Calu3 (cell line): Measurements from ENCODE around the gene CSF1. TPM values are rescaled to one million over a fixed set of nuclear protein-coding genes. Genes with fewer than 3 reads are reported as not detected.
"Not testable (repeated sequence)": the region's sequence is repeated elsewhere in the genome, so short reads cannot be mapped to it uniquely, and the experiment has no call there.

Experiments
- BruUV-seq: library from RNA; stranded (reverse); fragments of 400-500 nt; replicated peaks from 2 replicates; lab custom pipeline; 2021; lab: Mats Ljungman, UMichigan
- CTCF ChIA-PET: fragments of 300-600 bp; sonication (Branson Sonifier 250); formaldehyde crosslinking; loops from one replicate; lab custom pipeline; 2022; ENCODE audit warnings: antibody characterized with exemption; lab: Charles Lee
- DNase-seq: peaks from one replicate; pipeline ENCODE4 v3.0.0; 2022
- H3K27ac Mint-ChIP-seq: one replicate; pipeline ENCODE4 v1.8.0; 2022; ENCODE audit warnings: mixed read lengths; ENCODE audit not compliant: unreplicated experiment
- H3K27me3 Mint-ChIP-seq: one replicate; pipeline ENCODE4 v1.8.0; 2022; ENCODE audit warnings: mixed read lengths; ENCODE audit not compliant: unreplicated experiment
- H3K36me3 Mint-ChIP-seq: one replicate; pipeline ENCODE4 v1.8.0; 2022; ENCODE audit warnings: mild to moderate bottlenecking, moderate library complexity, mixed read lengths; ENCODE audit not compliant: insufficient read depth, unreplicated experiment
- H3K4me1 Mint-ChIP-seq: one replicate; pipeline ENCODE4 v1.8.0; 2022; ENCODE audit warnings: mild to moderate bottlenecking, low read depth, mixed read lengths; ENCODE audit not compliant: unreplicated experiment
- H3K4me3 Mint-ChIP-seq: one replicate; pipeline ENCODE4 v1.8.0; 2022; ENCODE audit warnings: mild to moderate bottlenecking, low read depth, moderate library complexity, mixed read lengths; ENCODE audit not compliant: unreplicated experiment
- H3K9me3 Mint-ChIP-seq: one replicate; pipeline ENCODE4 v1.8.0; 2022; ENCODE audit warnings: low read depth, mixed read lengths; ENCODE audit not compliant: unreplicated experiment
- intact Hi-C: fragments of 100-400 bp; cut with micrococcal nuclease; formaldehyde crosslinking; loops from one replicate; pipeline ENCODE4 v1.10.0; 2022; ENCODE audit not compliant: unreplicated experiment
- total RNA-seq: library from RNA; stranded (reverse); gene quantifications from 2 replicates; pipeline ENCODE4 v1.2.3, GENCODE V29; 2022
- TF ChIP-seq, protein P1 (sequence below): fragments of 200-600 bp; IDR thresholded peaks from one replicate; pipeline ENCODE4 v1.8.0; 2022; ENCODE audit warnings: antibody characterized with exemption; ENCODE audit not compliant: unreplicated experiment

CSF1 gene
- total RNA-seq, 1 experiment from 2014 or later: 10.8 TPM

DNA sequence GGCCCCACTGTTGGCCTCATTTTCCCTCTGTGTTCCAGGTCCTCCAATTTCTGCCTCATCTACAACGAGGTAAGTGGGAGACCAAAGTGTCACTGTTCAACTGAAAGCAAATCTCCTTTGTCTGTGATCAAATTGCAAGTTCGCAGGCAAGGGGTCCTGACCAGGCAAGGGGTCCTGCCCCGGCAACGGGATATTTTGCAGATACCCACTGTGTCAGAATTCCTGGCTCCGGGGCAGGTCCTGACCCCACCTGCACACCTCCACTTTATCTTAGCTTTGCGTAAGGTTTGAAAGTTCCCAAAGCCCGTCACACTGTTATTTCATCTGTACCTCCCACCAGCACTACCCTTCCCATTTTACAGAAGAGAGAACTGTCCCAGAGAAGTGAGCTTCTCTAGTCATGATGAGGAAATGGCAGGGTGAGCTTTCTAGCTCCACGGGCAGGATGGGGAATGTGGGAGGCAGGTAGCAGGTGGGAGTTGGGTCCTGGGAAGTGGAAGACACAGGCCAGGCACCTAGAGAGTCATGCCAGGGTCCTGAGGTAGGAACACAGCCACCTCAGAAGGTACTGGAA lies 32.0 kb upstream of the CSF1 start:
- CTCF ChIA-PET: no interaction called here

DNA sequence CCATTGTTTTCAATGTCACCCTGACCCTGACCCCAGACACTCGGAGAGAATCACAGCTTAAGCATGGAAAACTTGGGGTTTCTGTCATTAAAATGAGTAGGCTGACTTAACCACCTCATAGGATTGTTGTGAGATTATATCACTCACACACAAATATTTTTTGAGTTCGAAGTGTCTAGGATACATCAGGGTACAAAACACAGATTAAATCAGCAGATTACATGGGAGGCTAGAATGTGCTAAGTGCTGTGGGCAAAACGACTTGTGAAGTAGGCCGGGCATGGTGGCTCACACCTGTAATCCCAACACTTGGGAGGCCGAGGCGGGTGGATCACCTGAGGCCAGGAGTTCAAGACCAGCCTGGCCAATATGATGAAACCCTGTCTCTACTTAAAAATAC lies 31.3 kb upstream of the CSF1 start:
- H3K4me3 Mint-ChIP-seq, H3K36me3 Mint-ChIP-seq, DNase-seq, BruUV-seq, intact Hi-C loops, H3K27me3 Mint-ChIP-seq, H3K27ac Mint-ChIP-seq, H3K9me3 Mint-ChIP-seq, CTCF ChIA-PET, H3K4me1 Mint-ChIP-seq: not testable (repeated sequence)

More for the DNA sequence above, 32.0 kb upstream of the CSF1 start:
- Mint-ChIP-seq H3K4me1 (no peaks in the 10 kb centered on the region), H3K27ac (no peak overlapping the region), H3K36me3 (no peaks in the 10 kb centered on the region), H3K27me3 (no peaks in the 10 kb centered on the region), H3K9me3 (no peaks in the 10 kb centered on the region), H3K4me3 (no peak overlapping the region)
- intact Hi-C loops: no loop called here
- BruUV-seq: no TSS peak
- TF ChIP-seq, protein P1, sequence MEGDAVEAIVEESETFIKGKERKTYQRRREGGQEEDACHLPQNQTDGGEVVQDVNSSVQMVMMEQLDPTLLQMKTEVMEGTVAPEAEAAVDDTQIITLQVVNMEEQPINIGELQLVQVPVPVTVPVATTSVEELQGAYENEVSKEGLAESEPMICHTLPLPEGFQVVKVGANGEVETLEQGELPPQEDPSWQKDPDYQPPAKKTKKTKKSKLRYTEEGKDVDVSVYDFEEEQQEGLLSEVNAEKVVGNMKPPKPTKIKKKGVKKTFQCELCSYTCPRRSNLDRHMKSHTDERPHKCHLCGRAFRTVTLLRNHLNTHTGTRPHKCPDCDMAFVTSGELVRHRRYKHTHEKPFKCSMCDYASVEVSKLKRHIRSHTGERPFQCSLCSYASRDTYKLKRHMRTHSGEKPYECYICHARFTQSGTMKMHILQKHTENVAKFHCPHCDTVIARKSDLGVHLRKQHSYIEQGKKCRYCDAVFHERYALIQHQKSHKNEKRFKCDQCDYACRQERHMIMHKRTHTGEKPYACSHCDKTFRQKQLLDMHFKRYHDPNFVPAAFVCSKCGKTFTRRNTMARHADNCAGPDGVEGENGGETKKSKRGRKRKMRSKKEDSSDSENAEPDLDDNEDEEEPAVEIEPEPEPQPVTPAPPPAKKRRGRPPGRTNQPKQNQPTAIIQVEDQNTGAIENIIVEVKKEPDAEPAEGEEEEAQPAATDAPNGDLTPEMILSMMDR: no peak
- DNase-seq: no peak

DNA sequence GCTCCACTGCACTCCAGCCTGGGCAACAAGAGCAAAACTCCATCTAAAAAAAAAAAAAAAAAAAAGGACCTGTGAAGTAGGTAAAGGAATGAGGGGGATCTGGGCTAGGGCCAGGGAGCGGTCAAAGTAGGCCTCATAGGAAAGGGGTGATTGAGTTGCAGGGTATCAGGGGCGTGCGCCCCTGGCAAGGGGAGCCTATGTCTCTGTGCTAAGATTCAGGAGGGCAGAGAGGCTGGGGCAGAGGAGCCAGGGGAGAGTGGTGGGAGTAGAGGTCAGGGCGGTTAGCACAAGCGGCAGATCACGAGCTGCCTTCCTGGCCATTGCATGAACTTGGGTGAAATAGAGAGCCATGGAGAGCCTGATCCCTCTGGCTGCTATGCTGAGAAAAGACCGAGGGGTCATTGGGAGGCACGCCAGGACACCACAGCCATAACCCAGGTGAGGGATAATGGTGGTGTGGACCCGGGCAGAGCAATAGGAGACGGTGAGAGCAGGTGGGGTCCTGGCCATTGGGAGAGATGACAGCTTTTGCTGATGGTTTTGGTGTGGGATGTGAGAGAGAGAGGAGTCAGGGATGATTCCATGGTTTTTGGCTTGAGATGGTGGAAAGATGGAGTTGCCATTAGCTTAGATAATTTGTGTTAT lies 30.6 kb upstream of the CSF1 start:
- CTCF ChIA-PET: no interaction called here
- H3K4me1 Mint-ChIP-seq: no peaks in the 10 kb centered on the region
- TF ChIP-seq, protein P1: no peak
- no peaks in the 10 kb centered on the region for H3K36me3 Mint-ChIP-seq
- H3K4me3 Mint-ChIP-seq: no peak overlapping the region
- BruUV-seq: no TSS peak
- H3K9me3 Mint-ChIP-seq: no peaks in the 10 kb centered on the region
- DNase-seq: no peak
- intact Hi-C loops: no loop called here
- no peak overlapping the region for H3K27ac Mint-ChIP-seq
- H3K27me3 Mint-ChIP-seq: no peaks in the 10 kb centered on the region

DNA sequence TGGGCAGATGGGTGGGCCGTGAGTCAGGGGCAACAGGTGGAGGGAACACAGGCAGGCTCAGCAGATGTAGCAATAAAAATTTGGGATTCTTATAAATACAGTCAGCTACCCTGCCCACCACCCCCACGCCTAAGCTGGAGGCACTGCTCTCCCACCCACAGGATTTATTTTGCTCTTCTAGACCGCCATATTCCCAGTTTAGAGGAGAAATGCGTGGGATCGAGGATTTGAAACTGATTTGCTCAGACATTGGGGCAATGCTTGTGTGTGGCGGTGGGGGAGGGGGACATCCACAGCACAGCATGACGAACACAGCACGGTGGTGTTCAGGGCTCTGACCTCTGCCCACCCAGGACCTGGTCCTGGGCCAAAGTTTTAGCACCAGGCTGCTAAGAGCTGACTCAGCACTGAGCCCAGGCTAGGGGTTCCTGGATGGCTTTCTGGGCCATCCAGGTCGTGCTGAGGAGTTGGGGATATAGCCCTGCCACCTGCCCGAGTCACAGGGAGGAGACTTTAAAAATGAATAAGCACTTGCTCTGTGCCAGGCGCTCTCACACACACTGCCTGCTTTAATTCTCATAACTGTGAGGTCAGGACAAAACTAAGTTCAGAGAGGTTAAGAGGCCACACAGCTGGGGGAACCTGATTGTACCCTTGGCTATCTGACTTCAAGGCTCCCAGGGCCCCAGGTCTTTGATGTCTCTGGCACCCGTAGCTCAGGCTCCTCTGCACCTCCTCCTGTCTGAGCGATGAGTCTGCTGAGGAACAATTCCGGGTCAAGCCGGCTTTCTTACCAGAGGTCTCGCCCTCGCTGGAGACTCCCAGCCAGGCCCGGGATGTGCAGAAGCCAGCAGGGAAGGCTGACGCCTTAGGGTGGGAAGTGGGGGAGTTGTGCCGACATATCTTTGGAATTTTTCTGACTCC lies 29.4 kb upstream of the CSF1 start:
- intact Hi-C loops: no loop called here
- TF ChIP-seq, protein P1: no peak
- CTCF ChIA-PET: no interaction called here
- no peak overlapping the region for H3K27ac Mint-ChIP-seq
- no peak for DNase-seq
- H3K9me3 Mint-ChIP-seq: no peaks in the 10 kb centered on the region
- no peaks in the 10 kb centered on the region for H3K36me3 Mint-ChIP-seq
- H3K27me3 Mint-ChIP-seq: no peaks in the 10 kb centered on the region
- no peaks in the 10 kb centered on the region for H3K4me1 Mint-ChIP-seq
- BruUV-seq: no TSS peak
- H3K4me3 Mint-ChIP-seq: no peak overlapping the region
